Stimulated activated CD4-positive, alpha-beta T cell treated with anti-CD3 and anti-CD28 coated beads, Interleukin-15, amount 100 ng/mL, for 48 hours (primary cell): ENCODE results near the gene ZNF566.
A peak's percentile ranks its signal among the peaks of the same experiment; 100 is the strongest.
"Not testable (repeated sequence)": the region's sequence is repeated elsewhere in the genome, so short reads cannot be mapped to it uniquely, and the experiment has no call there.

ENCODE experiments used
- DNase-seq, 2 donors: peaks; one replicate each; pipeline ENCODE4 v3.0.0-alpha.2; 2020; ENCODE audit warnings: low read depth in 2 of 2

The ZNF566 gene

DNA sequence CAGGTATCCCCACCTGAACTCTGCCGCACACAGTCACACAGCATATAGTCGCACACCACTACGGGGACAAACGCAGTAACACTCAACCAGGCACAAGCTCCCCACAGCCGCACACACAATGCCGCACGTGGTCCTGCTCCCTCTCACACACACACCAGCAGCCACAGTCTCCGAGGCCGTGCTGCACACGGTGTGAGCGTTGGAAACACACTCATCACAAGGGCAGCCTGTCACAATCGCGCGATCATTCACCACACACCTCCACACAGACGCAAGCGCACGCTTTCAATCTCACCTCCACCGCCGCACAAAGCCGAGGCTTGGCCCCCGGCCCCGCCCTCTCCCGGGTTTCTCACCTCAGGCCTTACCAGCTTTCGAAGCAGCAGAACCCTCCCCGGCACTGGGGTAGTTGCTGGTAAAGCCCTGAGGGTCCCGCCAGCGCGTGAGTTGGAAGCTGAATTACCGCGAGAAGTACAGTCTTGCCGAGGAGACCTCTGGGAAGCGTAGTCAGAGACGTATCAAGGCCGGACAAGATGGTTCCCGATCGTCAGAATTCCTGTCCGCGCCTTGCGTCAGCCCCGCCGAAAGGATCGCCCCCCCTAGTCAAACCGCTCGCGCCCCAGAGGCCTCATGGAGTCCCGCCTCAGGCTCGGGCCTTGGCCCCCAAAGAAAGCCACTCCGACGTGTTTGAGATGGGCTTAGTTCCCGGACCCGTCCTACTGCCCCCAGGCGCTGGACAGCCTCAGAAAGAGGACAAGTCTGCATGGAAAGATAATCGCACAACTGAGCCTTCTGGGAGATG is at the start of gene ZNF566:
Gene ZNF566 (minus strand): TSS at position 444 of the 802 bp plus-strand sequence. CDS start 13,004 bp downstream, outside the sequence.
- DNase-seq, result peak; percentile 91 to 94

DNA sequence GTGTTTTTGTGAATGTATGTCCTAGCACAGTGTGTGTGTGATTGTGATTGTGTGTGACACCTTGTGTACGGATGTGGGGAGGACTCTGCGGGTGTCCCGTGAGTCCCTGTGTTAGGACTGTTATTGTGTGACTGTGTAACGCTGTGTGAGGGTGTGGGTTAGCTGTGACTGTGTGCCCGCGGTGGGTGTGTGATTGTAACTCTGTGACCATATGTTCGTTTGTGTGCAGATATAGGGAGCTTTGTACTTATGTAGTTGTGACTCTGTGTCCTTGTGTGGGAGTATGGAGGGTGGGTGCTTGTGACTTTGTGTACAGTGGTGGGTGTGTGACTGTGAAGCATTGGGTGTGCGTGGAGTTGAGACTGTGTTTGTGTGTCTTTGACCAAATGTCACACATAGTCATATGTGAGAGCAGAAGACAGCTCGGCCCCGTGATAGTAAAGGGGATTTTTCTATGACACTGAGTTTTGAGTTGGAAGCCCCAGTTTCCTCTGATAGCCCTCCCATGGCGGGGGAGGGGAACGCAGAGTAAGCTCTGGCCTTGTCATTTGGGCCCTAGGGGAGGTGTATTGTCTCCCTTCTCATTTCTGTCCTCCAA is 39.7 kb upstream of the ZNF566 start:
- peak in 1 of 2 donors; percentile 7 for DNase-seq

DNA sequence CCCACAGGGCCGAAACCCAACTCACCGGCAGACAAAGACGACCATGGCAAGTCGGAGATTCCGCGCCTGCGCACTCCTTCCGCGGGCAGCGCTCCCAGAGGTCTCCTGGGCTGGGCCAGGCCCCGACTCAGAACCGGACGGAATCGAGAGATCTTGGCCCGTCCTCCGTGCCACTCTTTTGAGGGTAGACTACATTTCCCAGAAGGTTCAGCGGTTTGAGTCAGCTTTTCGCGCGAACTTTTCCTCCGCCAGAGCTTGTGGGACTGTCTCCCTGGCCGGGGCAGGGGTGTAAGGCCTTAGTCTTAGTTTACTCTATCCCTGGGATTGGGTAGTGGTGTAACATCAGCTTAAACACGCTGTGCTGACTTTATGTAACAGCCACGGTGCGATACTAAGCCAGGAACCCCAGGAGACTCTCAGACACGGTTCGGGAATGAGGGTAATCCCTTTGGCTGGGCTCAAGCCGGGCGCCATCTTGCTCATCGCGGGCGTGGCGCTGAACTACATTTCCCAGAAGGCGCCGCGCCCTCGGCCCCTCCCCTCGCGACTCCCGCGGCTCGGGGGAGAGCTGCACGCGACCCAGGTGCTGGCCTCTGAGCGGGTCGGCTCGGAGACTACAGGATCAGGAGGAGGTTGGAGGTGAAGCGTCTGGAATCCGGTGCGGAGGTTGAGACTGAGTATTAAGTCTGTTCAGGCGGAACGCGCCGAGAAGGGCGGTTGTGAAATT is 39.0 kb upstream of the ZNF566 start, which contains the start of gene ZNF260:
Gene ZNF260 (minus strand): TSS at position 78 of the 727 bp plus-strand sequence. CDS start 13,033 bp downstream, outside the sequence.
- peak; percentile 87 to 88 for DNase-seq

DNA sequence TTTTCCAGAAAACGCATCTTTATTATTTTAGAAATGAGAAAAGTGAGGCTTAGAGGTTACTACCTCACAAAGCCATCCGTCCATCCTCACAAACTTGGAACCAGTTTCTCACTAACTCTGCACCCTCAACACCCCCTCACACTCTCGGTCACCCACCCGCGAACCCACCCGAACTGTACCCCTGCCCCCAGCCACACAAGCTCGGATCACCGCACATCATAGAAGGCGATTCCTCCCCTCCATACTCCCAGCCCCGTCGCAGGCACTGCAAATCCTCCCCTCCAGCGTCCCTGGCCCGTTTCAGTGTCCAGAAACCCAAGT is 38.5 kb upstream of the ZNF566 start:
- DNase-seq, result no peak

DNA sequence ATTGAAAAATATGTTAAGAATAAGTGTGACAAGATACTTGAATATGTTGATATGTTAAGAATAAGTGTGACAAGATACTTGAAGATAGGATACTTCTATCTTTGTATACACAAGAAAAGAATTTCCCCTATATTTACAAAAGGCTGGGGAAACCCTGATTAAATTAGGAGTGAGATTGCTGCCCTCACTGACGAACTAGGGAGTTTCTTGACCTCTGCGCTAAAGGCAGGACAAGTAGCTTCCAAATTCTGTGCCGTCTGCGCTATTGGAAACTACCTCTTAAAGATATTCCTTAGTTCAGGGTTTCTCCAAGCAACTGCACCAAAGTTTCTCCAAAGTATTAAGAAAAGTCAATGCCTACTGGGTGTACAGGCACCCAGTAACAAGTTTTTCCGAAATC is 38.0 kb upstream of the ZNF566 start:
- DNase-seq, result no peak

DNA sequence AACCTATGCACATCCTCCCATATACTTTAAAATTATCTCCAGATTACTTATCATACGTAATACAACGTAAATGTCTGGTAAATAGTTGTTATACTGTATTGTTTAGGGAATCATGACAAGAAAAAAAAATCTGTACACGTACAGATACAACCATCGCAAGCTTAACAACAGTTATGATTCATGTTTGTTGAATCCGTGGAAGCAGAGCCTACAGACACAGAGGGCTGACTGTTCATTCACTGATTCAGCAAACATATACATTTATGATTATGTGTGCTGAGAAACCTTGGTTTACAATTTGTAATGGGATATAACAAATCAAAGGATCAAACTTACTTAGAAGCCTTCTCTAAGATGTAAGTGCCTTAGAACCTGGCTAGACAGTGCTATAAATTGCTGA is 37.2 kb upstream of the ZNF566 start:
- no peak for DNase-seq

DNA sequence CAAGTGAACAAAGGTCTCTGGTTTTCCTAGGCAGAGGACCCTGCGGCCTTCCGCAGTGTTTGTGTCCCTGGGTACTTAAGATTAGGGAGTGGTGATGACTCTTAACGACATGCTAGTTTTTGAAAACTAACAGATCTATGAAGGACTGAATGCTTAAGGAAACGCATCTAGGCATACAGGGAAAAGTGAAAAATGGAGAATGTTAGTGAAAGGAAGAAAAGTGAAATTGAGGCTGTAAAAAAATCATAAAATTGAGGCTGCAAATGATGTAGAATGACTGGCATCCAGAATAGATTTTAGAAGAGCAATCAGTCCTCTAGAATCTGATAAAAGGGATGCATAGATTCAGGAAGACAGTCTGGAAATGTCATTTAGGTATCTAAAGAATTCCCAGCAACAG is 35.3 kb upstream of the ZNF566 start:
- DNase-seq, result no peak

DNA sequence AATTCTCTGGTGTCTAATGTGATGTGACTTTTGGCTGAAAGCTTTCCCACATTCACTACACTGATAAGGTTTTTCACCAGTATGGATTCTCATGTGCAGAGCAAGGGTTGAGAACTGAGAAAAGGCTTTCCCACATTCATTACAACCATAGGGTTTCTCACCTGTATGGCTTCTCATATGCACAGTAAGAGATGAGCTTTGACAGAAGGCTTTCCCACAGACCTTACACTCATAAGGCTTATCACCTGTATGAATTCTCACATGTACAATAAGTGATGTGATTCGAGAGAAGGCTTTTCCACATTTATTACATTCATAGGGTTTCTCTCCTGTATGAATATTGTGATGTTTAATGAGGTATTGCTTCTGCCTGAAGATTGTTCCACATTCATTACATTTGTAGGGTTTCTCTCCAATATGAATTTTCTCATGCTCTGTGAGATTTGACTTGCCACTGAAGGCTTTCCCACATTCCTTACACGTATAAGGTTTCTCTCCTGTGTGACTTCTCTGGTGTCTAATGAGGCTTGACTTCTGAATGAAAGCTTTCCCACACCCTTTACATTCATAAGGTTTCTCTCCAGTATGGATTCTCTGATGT is 24.8 kb upstream of the ZNF566 start:
- no peak for DNase-seq

DNA sequence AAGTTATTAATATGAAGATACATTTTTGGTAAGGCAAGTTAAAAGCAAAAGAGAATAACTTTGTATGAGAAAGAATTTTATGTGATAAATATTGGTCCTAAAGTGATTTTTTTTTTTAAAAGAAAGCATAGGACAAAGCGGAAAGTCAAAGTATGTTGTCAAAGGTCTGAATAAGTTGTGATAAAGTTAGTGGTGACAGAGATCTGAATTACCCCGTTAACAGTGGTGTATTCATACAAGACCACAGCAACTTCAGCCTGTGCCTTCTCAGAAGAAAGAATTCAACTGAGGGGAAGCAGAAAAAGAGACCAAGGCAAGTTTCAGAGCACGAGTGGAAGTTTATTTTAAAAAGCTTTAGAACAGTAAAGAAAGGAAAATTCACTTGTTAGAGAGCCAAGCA is 19.0 kb upstream of the ZNF566 start:
- DNase-seq, result no peak

DNA sequence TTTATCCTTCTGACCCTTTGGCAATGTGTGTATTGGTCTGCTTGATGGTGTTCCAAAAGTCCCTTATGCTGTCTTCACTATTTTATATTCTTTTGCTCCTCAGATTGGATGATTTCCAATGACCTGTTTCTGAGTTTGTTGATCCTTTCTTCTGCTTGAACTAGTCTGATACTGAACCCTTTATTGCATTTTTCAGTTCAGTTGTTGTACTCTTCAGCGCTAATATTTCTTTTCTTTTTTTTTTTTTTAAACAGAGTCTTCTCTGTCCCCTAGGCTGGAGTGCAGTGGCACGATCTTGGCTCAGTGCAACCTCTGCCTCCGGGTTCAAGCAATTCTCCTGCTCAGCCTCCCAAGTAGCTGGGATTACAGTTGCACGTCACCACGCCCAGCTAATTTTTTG is 12.6 kb upstream of the ZNF566 start:
- DNase-seq, result no peak

DNA sequence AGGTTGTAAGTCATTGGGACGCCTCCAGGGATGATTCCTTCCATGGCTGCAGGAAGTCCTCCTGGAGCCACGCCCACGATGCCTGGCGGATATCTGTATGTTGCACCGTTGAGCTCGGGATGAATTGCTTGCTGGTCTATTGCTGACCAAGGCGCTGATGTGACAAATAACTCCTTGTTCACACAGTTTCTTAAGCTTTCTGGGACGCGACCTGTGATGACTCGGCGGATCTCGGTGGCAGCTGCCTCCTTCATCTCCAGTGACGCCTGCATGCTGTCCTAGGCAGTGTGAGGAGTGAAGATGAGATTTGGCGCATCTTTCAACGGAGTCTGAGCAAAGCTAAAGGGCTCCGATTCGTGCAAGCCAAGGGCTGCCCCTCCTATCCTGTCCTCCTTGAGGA is 7.6 kb upstream of the ZNF566 start:
- DNase-seq, result no peak

DNA sequence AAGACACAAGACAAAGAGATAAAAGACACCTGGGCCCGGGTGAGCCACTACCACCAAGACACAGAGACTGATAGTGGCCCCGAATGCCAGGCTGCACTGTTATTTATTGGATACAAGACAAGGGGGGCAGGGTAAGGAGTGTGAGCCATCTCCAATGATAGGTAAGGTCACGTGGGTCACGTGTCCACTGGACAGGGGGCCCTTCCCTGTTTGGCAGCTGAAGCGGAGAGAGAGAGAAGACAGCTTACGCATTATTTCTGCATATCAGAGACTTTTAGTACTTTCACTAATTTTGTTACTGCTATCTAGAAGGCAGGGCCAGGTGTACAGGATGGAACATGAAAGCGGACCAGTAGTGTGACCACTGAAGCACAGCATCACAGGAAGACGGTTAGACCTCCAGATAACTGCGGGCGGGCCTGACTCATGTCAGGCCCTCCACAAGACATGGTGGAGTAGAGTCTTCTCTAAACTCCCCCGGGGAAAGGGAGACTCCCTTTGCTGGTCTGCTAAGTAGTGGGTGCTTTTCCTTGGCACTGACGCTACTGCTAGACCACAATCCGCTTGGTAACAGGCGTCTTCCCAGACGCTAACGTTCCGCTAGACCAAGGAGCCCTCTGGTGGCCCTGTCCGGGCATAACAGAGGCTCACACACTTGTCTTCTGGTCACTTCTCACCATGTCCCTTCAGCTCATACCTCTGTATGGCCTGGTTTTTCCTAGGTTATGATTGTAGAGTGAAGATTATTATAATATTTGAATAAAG is 3.5 kb upstream of the ZNF566 start:
- peak; percentile 7 to 19 for DNase-seq

DNA sequence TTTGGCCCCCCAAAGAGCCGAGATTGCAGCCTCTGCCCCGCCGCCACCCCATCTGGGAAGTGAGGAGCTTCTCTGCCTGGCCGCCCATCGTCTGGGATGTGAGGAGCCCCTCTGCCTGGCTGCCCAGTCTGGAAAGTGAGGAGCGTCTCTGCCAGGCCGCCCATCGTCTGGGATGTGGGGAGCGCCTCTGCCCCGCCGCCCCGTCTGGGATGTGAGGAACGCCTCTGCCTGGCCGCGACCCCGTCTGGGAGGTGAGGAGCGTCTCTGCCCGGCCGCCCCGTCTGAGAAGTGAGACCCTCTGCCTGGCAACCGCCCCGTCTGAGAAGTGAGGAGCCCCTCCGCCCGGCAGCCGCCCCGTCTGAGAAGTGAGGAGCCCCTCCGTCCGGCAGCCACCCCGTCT is 1.5 kb upstream of the ZNF566 start:
- not testable (repeated sequence) for DNase-seq

DNA sequence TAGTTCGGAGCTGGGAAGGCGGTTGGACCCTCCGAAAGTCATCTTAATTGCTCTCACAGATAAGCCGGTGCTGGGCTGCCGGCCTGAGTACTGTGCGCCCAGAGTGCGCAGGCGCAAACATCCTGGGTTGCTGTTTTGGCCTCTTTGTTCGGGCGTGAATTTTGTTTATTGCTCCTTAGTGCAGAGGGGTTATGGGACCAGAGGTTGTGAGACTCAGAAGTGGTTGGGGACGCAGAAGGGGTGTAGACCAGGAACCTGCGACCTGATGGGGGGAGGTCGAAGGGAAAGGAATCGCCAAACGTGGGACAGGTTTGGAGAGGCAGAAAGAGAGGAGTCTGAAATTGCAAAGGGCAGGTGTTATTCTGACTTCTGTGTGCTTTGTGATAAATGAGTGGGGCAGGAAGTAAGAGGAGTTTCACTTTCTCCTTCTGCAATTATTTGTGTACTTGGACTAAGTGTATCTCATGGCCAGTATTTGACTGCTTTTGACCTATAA is 607 bp upstream of the ZNF566 start:
- DNase-seq, result peak; percentile 45 to 52

DNA sequence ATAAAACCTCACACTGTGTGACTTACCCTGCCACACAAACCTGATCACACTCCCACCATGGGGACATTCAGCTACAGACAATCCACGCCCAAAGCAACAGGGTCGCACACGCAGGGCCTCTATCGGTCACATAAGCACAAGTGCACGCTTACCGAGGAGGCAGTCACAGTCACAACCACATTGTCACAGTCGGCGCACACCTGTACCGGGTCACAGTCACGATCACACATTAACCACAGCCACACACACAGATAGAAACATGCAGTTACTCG is 579 bp downstream of the ZNF566 start:
- DNase-seq, result peak; percentile 18 to 32

DNA sequence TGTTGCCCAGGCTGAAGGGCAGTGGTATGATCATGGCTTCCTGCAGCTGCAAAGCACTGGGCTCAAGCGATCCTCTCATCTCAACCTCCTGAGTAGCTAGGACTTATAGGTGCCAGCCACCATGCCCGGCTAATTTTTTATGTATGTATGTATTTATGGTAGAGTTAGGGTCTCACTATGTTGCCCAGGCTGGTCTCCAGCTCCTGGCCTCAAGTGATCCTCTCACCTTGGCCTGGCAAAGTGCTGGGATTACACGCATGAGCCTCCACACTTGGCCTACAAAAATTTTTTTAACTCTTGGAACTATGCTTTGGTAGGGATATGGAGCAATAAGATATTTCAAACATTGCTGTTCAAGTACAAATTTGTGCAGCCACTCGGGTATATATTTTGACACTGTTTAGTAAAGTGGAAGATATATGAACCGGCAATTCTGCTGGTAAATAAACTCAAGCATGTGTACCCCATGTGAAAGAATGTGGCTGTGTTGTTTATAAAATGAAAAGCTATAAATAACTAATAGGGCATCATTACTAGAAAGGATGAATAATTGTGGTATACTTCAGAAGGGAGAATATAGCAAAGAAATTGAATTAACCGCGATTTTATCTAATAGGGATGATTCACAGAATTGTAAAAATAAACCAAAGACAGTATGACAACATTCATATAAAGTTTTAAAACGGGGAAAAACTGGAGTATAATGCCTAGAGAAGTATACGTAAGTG is 1.1 kb downstream of the ZNF566 start:
- no peak for DNase-seq

DNA sequence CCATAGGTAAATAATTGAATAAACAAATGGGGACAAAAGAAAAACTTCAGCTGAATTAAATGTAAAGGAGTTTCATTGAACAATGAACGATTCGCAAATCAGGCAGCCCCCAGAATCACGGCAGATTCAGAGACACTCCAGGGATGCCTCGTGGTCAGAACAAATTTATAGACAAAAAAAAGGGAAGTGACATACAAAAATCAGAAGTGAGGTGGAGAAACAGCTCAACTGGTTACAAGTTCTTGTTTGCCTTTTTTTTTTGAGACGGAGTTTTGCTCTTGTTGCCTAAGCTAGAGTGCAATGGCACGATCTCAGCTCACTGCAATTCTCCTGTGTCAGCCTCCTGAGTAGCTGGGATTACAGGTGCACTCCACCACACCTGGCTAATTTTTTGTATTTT is 5.7 kb downstream of the ZNF566 start:
- DNase-seq, result no peak

DNA sequence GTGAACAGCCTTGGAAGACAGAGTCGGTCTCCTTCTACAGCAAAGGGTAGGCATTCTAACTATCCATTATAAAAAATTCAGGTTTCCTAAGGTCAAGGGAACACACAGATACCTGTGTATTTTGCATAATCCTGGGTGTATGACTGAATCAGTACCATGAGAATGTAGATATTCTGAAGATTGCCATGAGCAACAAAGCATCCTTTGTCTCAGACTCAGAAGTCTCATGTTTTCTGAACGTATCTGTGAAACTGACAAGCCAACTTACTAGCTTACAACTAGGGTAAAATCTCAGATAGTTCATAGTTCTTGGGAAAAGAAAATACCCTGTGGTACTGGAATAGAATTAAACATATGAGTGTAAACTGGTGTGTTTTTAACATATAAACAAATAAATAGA is 6.5 kb downstream of the ZNF566 start:
- DNase-seq, result no peak

DNA sequence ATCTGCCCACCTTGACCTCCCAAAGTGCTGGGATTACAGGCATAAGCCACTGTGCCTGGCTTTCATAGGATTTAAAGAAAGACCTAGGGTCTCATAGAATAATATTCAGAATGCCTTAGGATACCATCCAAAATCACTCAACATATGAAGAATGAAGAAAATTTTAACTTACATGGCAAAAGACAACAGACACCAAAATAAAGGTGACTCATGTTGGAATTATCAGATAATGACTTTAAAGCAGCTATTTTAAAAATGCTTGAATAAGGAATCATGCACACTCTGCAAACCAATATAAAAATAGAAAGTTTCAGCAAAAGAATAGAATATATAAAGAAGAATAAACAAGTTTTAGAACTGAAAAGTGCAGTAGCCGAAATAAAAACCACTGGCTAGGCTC is 29.3 kb downstream of the ZNF566 start:
- DNase-seq, result no peak

DNA sequence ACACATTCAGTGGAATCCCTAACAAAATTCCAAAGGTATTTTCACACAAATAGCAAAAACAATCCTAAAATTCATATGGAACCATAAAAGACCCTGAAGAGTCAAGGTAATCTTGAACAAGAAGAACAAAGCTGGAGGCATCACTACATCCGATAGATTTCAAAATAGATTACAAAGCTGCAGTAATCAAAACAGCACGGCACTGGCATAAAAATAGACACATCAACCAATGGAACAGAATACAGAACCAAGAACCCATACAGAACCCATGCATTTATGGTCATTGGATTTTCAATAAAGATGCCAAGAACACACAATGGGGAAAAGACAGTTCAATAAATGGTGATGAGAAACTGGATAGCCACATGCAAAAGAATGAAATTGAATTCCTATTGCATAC is 32.5 kb downstream of the ZNF566 start:
- no peak for DNase-seq

DNA sequence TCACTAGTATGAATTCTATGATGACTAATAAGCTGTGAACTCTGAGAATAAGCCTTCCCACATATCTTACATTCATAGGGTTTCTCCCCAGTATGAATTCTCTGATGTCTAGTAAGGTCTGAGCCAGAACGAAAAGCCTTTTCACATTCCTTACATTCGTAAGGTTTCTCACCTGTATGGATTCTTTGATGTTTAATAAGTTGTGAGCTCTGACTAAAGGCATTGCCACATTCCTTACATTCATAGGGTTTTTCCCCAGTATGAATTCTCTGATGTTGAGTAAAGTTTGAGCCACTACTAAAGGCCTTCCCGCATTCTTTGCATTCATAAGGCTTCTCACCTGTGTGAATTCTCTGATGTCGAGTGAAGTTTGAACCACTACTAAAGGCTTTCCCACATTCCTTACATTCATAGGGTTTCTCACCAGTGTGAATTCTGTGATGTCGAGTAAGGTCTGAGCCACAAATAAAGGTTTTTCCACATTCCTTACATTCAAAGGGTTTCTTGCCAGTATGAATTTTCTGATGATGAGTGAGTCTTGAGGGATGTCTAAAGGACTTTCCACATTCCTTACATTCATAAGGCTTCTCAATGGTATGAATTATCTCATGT is 40.2 kb downstream of the ZNF566 start:
- DNase-seq, result no peak
